DOHH2 (cell line): ENCODE data around the gene KLK7.

Source experiments
- EZH2phosphoT487 ChIP-seq: fragments of 200-600 bp; sonication (generic); IDR thresholded peaks from 2 replicates; pipeline ENCODE4 v1.6.1; 2017; ENCODE audit warnings: borderline replicate concordance, mild to moderate bottlenecking, antibody characterized with exemption, low read length, moderate library complexity, mixed read lengths
- TF ChIP-seq, protein P1 (sequence below): fragments of 200-600 bp; sonication (generic); IDR thresholded peaks from one replicate; pipeline ENCODE4 v1.5.1; 2014; ENCODE audit warnings: antibody characterized with exemption, mild to moderate bottlenecking, low read depth, low read length; ENCODE audit not compliant: poor library complexity, severe bottlenecking

DNA sequence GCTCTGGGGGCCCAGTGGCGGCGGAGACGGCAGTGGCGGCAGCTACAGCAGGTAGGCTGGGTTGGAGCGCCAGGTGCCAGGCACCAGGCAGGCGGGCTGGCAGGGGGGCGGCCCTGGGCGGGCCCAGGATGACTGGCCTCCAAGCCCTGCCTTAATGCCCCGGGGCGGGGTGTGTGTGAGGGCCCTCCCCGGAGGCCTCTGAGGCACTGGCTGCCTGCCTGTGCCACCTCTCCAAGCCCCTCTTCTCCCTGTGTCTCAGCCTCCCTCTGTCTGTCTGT lies 42.8 kb upstream of the KLK7 start, which contains the start of gene KLK11:
- TF ChIP-seq, protein P1, sequence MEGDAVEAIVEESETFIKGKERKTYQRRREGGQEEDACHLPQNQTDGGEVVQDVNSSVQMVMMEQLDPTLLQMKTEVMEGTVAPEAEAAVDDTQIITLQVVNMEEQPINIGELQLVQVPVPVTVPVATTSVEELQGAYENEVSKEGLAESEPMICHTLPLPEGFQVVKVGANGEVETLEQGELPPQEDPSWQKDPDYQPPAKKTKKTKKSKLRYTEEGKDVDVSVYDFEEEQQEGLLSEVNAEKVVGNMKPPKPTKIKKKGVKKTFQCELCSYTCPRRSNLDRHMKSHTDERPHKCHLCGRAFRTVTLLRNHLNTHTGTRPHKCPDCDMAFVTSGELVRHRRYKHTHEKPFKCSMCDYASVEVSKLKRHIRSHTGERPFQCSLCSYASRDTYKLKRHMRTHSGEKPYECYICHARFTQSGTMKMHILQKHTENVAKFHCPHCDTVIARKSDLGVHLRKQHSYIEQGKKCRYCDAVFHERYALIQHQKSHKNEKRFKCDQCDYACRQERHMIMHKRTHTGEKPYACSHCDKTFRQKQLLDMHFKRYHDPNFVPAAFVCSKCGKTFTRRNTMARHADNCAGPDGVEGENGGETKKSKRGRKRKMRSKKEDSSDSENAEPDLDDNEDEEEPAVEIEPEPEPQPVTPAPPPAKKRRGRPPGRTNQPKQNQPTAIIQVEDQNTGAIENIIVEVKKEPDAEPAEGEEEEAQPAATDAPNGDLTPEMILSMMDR = no peak
- no peak for TF ChIP-seq EZH2phosphoT487
